NCI-H2081 (cell line): Measurements from ENCODE around the gene CDH4.

Experiments
- DNase-seq, 2 experiments: peaks; one replicate each; lab custom pipeline; 2025; lab: John Stamatoyannopoulos, UW

CDH4 gene

GRCh38 chr20:61805781-61806180 lies 553.7 kb downstream of the CDH4 start:
- no peak for DNase-seq

GRCh38 chr20:61806314-61806713 lies 554.3 kb downstream of the CDH4 start:
- no peak for DNase-seq

GRCh38 chr20:61806995-61807394 lies 554.9 kb downstream of the CDH4 start:
- no peak for DNase-seq

GRCh38 chr20:61807471-61808160 lies 555.6 kb downstream of the CDH4 start:
- no peak for DNase-seq

- no peak for DNase-seq
These were observed 556.4 kb downstream of the CDH4 start for GRCh38 chr20:61808447-61808846.

GRCh38 chr20:61809006-61809770 lies 557.1 kb downstream of the CDH4 start:
- DNase-seq: no peak

GRCh38 chr20:61810066-61810737 lies 558.1 kb downstream of the CDH4 start:
- no peak for DNase-seq

- no peak for DNase-seq
These were observed 558.7 kb downstream of the CDH4 start for GRCh38 chr20:61810738-61811135.

- no peak for DNase-seq
These were observed 559.1 kb downstream of the CDH4 start for GRCh38 chr20:61811166-61811565.

GRCh38 chr20:61812121-61812844 lies 560.2 kb downstream of the CDH4 start:
- DNase-seq: no peak

- no peak for DNase-seq
These were observed 560.9 kb downstream of the CDH4 start for GRCh38 chr20:61812845-61813485.

GRCh38 chr20:61813791-61814190 lies 561.7 kb downstream of the CDH4 start:
- DNase-seq: no peak

GRCh38 chr20:61814244-61814643 lies 562.2 kb downstream of the CDH4 start:
- no peak for DNase-seq

- no peak for DNase-seq
These were observed 562.7 kb downstream of the CDH4 start for GRCh38 chr20:61814726-61815125.

GRCh38 chr20:61815176-61815575 lies 563.1 kb downstream of the CDH4 start:
- DNase-seq: no peak

- no peak for DNase-seq
These were observed 563.6 kb downstream of the CDH4 start for GRCh38 chr20:61815678-61816077.

GRCh38 chr20:61816606-61817460 lies 564.8 kb downstream of the CDH4 start:
- DNase-seq: no peak

- DNase-seq: no peak
These were observed 565.5 kb downstream of the CDH4 start for GRCh38 chr20:61817575-61817974.

GRCh38 chr20:61818746-61819573 lies 566.9 kb downstream of the CDH4 start:
- no peak for DNase-seq

- no peak for DNase-seq
These were observed 567.4 kb downstream of the CDH4 start for GRCh38 chr20:61819574-61819846.
